GM19239 (cell line): Measurements from ENCODE around the gene HOXC6.
"Not testable (repeated sequence)": the region's sequence is repeated elsewhere in the genome, so short reads cannot be mapped to it uniquely, and the experiment has no call there.

Source experiments
- DNase-seq: peaks from one replicate; pipeline ENCODE4 v3.0.0; 2011; ENCODE audit warnings: low spot score; ENCODE audit not compliant: insufficient read length
- FAIRE-seq: peaks from 2 replicates; lab custom pipeline; 2011; peaks lifted over from hg19 to GRCh38; lab: Jason Lieb, UNC

Gene HOXC6

DNA sequence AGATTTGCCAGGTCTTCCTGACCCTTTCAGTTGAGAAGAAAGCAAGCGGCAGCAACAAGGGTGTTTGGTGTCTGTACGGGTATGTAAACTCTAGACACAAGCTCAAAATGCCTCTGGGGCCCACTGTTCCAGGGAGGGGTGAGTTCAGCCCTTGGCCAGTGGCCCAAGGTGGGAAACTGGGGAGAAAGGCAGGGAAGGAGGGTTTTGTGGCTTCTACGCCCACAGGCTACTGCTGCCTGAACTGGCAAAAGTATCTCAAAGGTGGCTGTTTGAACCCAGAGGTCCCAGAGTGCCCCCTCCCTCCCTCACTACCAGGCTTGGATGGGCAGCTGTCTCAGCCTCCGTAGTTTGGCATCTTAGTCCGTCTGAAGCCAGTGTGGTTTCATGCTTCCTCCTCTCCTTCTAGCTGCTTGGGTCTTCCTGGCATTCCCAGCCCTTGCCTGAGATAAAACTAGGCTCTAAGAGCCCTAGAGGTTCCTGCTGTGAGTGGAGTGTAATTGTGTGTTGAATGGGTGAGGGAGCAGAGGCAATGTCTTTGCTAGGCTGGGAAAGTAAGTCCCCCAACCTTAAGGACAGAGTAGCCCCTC, 10.1 kb downstream of the HOXC6 start:
- FAIRE-seq (no peak), DNase-seq (no peak)

DNA sequence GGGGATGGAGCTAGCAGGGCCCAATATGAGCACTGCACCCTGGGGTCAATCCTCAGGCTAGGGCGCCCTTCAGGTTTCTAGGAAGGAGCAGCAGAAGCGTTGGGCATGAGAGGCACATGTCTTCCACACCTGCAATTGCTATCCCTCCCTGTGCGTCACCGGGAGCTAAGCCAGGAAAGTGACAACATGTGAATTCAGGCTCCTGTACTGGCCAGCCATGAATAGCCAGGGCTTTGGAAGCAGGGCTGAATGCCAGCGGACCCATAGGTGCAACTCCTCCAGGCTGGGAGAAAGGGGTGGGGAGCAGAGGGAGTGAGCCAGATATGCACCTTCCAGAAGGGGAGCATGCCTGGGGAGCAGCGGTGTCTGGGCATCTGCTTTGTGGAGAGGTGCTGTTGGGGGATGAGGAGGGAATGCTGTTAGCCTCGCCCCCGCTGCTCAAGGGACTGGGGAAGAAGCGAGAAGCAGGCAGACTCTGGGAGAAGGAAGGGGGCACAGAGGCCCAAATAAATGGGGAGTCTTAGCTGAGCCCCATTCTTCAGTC, 10.7 kb downstream of the HOXC6 start:
- DNase-seq (no peak), FAIRE-seq (no peak)

DNA sequence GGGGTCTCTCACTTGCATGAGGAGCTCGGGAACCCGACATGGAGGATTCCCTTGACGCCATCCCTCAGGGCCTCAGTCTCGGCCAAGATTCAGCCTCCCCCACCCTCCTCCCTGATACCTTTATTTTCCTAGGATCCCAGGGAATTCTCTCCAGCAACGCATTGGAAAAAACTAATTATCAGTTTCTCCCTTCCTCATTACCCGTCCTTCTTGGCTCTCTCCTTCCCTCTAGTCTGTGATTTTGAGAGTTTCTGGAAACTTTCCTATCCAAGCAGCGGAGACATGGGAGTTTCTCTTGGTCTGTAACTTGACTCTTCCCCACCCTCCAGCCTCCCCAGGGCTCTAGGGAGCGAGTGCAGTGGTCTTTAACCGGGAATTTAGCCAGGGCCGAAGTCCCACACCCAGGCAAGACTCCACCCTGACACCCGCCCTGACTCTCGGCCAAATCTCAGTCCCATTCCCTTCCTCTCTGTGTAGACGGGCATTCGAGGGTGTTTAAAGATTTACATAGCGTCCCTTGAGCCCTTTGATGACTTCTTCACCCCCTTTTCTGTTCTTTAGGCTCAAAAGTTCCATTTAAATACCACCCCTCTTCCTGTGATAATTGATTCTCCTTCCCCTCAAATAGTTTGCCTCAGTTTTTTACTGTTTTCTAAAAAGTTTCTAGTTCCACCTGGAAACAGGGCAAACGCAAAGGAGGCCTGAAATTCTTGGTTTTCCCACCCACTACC, 11.3 kb downstream of the HOXC6 start:
- DNase-seq (no peak), FAIRE-seq (no peak)

DNA sequence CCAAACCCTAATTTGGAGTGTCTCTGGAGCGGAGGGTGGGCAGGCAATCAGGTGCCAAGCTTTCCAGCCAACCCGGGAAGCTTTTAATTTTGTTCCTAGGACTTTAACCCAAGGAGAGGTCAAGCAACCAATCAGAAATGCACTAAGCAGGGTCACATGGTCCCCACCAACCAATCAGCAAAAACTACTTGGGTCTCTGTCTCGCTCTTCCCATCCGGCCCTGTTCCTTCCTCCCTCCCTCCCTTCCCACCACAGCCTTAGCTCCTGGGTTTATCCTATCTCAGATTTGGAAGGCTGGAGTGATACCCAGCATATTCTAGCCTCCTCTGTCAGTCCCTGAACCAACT, 11.9 kb downstream of the HOXC6 start:
- DNase-seq, result no peak

DNA sequence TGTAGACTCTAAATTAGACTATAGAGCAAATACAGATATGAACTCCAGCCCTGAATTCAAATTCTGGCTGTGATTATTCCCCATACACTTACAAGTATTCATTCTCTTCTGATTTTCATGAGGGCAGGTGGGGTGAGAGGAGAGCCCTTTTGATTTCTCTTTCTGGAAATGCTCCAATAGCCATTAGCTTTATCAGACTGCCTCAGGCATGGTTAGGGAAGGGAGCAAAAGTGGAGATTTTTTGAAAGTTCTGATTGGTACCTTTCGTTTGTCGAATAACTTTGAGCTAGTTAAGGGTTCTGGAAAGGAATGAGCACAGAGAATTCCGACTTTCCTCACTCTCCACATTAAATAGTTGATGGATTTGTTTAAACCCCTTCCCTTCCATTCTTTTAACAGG, 12.4 kb downstream of the HOXC6 start:
- no peak for FAIRE-seq
- no peak for DNase-seq

More for the DNA sequence above, 11.9 kb downstream of the HOXC6 start:
- FAIRE-seq, result no peak

DNA sequence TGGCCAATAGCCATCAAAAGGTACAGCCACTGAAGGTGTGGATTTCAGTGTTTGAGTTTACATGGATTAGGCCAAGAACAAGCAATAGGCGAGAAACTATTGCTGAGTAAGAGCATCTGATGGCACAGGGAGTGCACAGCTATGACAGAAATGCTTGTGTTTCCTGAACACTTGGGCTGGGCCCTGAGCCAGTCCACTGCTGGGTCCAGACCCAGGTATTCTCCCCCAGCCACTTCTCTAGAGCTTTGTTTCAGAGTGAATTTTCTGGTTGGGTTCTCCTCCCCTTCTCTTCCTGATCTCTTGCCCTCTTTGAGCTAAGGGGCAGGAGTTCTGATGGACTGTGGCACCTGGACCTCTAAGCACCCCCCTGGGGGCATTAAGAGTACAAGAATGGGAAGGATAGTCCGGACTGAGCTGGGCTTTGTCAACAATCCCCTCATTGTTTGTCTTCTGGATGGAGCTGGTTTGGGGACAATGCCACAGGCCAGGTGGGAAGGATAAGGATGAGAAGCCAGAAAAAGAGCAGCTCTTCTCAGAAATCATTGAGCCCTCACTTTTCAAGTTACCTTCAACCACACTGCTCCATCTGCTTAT, 13.0 kb downstream of the HOXC6 start:
- no peak for FAIRE-seq

DNA sequence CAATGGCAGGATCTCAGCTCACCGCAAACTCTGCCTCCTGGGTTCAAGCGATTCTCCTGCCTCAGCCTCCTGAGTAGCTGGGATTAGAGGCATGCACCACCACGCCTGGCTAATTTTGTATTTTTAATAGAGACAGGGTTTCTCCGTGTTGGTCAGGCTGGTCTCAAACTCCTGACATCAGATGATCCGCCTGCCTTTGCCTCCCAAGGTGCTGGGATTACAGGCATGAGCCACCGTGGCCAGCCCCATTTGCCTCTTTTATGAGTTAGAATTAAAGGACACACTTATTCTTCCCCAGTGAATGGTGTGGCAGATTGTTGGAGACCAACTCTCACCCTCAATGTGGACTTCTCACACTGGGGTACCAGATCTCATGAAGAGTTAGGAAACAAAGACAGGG, 13.8 kb downstream of the HOXC6 start:
- not testable (repeated sequence) for FAIRE-seq, DNase-seq

More for the DNA sequence above, 13.0 kb downstream of the HOXC6 start:
- no peak for DNase-seq

DNA sequence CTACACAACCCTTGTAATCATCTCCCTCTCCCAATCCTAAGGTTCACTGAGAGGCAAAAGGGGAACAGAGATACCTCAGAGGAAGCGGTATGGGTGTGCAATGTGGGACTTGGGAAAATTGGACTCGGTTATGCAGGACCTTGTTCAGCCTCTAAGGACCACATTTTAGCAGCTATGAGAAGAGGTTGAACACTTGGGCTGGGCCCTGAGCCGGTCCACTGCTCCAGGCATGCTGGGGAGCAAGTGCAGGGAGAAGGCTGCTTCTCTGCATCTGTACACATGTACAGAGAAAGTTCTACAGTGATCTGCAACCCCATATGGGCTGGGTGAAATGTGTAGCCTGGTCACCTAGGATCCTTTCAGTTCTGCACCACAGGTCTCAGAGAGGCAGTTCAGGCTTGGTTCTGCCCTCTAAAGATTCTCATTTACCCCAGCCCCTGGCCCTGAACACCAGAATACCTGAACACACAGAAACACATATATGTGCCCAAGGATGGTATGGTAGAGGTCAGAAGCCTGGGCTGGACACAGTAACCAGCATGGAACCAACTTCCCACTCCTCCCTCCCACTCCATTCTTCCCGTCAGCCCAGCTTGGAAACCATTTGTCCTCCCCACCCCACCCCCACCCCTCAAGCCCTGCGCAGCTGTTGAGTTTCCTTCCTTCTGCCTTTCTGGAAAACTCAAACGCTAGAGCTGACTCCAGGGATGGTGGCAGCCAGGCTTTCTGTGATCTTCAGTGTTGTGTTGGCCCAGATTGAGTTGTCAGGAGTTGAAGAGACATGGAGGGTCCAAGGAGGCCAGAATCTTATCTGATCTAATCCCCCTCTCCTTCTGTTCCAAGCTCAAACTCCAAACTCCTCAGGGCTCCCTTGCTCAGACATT, 15.0 kb downstream of the HOXC6 start:
- DNase-seq (no peak), FAIRE-seq (no peak)

DNA sequence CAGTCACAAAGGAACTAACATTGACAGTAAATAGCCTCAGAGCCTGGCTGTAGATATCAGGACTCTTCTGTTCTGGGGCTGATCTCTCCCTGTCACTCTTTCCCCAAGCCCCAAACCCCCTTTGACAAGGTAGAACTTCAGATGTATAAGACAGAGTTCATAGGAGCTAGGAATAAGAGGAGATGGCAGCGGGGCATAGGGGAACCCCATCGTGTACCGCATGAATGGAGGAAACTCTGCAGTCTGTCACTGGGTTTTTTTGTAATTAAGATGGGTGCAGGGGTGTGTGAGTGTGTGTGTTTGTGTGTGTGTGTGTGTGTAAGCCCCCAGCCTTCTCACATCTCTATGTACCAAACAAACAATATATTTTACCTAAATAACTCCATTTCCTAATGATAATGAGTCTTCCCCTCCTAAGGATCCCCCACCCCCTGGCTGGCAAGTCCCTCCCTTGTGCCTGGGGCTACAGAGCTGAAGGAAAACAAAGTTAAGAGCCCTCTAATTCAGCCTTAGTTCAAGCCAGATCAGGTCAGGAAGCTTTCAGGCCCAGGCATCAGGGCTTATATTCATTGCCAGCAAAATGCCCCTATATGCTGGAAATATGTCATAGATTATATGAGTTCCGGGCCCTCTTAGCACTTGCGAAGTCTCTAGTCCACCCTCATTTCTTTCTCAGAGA, 16.3 kb downstream of the HOXC6 start:
- FAIRE-seq (no peak), DNase-seq (no peak)

DNA sequence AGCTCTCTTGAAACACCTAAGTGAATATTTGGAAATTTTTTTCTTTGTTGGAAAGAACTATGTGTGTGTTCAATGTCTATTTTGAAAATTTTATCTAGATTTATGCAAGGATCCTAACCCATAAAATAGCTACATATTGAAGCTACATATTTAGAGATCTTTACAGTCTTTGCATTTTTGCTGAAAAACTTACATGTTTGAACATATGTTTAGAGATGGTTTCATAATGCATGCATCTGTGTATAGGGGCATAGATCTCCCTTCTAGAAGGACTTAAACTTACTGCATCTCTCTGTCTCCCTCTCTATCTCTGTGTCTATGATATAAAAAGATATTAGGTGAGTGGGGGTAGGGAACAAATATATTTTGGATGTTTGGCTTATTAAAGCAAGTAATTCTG, 17.2 kb downstream of the HOXC6 start:
- no peak for DNase-seq
- no peak for FAIRE-seq

DNA sequence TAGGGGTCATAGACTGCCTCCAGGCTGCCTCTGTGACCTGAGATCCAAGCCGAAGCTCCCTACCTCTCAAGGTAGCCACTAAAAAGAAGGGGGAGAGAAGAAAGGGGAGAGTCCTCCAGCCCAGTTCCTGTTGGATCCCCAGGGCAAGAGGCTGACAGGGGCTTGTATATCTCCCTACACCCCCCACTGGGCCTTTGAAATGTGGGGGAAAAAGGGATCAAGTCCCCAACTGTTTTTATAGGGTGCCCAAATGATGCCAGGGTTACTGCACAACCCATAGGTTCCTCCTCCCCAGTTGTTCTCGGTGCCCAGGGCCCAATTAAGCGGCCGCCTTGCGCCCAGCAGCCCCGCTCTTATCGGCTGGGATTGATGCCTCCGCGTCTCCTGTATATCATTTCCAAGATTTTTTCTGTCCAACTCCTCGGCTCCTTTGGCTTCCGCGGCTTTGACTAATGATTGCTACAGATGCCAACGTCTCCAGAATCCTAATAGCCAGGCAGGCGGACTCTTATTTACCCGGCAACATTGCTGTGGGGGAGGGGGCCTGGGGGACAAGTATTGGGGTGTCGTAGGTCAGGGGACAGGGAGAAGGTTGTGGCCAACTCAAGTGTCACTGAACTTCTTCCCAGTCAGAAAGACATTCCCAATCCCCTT, 17.8 kb downstream of the HOXC6 start:
- DNase-seq, result no peak
- no peak for FAIRE-seq

DNA sequence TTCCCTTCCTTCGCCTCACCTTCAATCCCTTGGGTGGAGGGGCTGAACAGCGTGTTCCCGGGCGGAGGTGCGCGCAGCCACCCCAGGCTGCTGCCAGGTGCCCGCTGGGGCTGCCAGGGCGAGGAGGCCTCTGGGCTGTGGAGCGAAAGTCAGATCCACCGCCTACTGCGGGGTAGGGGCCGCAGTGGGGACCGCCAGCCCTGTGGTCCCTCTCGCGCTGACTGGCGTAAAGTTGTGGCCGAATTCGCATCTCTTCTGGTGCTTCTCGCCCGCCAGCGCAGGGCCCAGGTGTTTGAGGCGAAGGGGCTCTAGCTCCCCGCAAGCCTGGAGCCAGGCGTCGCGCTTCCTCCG, 18.5 kb downstream of the HOXC6 start:
- FAIRE-seq (no peak), DNase-seq (no peak)

DNA sequence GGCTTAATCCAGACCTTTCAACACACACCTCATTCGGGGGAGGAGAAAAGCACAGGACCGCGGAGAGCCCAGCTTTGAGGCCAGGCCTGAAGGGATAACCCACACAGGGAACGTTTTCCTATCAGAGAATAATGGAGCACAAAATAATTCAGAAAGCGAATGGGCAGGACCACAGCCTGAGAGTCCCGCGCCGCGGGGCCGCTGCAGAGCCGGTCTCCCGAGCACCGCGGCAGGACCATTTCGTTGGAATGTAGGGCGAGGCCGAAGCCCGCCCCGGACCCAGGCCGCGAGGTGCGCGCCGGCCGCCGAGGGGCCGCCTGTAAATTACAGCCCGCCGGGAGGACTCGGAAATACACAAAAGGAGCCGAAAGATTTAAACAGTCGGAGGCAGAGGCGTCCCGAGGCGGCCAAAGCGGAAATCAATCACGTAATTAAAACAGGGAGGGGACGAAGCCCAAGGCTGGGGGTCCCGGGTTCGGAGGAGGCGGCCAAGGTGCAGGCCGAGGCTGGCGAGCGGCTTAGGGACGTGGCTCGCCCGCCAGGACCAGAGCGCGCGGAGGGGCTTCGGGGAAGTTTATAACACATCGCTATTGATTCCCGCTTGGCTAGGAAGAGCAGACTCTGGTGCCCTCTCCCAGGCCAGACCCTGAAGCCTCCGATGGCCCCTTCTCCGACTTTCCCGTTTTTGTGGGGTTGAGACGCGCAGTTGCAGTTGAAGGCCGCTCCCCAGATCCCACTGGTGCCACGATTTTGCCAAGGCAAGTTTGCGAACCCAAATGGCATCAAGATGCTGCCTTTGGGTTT, 19.1 kb downstream of the HOXC6 start:
- no peak for FAIRE-seq

DNA sequence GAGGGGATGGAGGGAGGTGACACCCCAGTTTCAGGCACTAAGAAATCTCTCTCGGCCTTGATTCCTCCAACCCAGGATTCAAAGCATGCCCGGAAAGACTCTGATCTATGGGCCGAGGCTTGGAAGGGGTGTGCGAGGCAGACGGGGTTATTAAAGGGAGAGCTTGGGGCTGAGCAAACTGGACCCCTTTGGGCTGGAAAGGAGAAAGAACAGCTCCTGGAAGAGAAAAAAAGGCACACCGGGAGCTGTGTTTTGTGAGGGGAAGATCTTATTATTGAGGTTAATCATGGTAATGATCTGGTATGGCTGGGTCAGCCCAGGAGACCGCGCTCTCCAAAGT, 19.7 kb downstream of the HOXC6 start:
- DNase-seq (no peak), FAIRE-seq (no peak)

More for the DNA sequence above, 19.1 kb downstream of the HOXC6 start:
- DNase-seq, result no peak

DNA sequence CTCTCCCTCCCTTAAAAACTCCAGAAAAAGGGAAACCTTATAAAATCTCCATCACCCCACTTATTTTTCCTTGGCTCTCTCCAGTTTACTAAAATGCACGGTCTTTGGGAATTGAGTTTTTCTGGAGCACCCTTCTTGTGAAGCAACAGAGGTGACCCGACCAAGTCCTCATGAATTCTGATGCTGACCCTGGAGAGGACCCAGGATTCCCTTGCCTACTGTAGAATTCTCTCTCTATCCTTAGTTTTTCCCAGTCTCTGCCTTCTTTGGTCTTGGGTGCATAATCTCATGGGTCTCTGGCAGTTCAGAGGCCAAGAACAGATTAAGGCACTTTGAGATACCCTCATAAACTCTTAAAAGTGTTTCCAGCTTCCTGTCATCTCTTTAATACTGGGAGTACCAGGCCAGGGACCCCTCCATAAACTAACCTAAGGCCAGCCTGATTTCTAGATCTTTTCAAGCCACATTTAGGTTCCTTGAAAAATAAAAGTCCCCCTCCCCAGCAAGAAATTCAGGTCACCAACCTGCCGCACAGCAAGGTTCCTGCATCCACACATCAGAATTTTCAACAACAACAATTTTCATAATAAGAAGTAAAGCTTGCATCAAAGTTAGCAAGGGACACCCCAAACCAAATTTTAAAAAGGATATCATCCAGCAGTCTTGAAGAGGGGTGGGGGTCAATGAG, 20.3 kb downstream of the HOXC6 start:
- FAIRE-seq, result no peak
- DNase-seq, result no peak

DNA sequence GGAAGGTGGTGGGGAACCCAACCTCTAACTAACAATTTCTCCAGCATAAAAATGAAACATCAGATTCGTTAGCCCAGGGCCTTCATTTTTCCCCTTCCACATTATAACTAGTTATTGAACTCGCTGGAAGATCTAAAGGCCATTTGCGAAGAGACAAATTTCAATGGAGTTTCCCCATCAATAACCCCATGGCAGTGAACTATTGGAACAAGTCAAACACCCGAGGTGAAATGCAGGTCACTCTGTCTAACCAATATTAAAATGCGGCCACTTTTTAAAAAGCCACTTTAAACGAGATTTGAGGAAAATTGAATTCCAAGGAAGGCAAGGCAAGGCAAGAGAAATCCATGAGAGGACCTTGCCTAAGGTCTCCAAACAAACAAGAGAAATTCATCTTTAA, 20.9 kb downstream of the HOXC6 start:
- no peak for DNase-seq
- no peak for FAIRE-seq

DNA sequence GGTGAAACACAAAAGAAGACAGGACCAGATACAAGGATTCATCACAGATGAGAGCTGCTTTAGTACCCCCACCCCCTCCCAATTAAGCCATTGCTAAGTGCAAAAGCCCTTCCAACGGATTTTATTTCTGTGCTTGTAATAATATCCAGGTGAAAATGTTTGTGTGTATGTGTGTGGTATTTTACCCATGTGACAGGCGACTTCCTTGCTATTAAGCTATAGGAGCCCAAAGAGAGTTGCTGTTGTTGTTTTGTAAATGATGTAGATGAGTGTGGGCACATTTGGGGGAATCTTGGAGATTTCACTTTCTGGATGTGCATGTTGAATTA, 22.2 kb downstream of the HOXC6 start:
- no peak for FAIRE-seq
- DNase-seq, result no peak

DNA sequence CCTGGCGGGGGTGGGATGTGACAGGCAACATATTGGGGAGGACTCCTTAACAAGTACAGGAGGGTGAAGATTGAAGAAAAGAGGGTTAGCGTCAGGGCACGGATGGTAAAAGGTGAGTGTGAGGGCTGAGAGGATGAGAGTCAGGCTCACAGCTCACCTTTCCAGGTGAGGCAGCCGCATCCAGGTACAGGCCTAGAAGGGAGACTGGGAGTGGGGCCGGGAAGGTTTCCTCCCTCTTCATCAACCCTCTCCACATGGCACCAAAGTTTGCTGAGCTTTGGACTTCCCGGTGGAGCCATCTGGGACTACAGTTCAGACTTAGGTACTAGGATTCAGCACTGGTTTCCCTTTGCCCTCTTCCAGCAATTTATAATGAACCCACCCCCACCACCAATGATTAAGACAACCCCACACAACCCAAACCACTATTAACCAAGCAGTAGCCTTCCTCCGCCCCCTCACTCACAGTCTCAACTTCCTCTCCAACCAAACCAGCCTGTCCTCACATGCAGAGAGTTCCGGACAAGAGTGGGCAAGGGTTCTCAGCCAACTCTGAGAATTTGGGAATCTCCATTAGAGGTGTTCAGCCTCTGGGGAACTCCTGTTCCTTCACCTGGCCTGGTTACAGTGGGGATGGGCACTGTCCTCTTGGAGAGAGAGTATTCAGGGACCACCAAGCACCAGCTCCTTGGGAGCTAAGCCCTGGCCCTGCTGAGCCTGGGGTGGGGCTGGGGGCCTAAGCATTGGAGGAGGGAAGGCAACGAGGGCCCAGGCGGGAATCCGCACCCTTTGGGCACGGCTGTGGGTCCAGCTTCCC, 23.0 kb downstream of the HOXC6 start:
- DNase-seq (no peak), FAIRE-seq (no peak)
